Activated T-cell treated with anti-CD3 and anti-CD28 coated beads for 48 hours (primary cell): ENCODE results near the gene PIAS1.
A peak's percentile ranks its signal among the peaks of the same experiment; 100 is the strongest.
"Not testable (repeated sequence)": the region's sequence is repeated elsewhere in the genome, so short reads cannot be mapped to it uniquely, and the experiment has no call there.

Experiments
- DNase-seq: peaks from one replicate; pipeline ENCODE4 v3.0.0-alpha.2; 2020; ENCODE audit warnings: low read depth

Gene PIAS1

DNA sequence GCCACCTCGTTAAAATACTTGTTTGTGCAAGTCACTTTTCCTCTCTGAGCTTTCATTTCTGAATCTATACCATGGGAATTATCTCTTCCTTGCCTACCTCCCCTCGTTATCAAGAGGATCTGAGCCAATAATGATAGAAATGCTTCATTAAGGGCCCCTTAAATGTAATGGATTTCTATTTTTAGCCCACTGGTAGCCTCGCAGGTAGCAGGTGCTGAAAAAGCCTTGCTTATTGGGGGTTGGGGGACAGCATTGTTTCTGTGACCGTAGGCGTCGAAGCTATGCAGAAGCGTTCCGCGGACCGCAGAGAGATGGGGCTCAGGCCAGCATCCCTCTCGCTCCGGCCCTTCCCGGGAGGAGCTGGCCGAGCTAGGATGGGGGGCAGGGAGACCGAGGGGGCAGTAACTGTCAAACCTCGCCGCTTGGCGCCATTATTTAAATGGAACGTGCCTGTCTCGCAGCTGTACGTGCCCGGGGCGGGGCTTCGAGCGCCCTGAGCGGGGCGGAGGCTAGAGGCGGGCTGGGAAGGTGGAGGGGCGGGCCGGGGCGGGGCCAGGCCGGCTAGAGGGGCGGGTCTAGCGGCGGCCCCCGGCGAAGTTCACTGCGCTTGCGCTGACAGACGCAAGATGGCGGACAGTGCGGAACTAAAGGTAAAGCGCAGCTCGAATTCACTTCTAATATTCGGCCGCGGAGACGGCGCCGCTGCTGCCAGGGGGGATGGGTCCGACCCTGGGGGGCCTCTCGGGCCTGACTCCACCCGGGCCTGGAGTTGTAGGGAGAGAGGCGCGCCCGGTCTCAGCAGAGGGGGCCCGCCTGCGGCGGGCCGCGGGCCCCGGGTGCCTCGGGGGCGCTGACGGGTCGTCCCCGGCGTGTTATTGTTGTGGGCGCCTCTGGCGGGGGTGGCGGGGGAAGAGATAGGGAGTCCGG is at the start of gene PIAS1:
PIAS1 (plus strand) TSS at position 615 of the 927 bp plus-strand sequence; CDS start at position 627, 12 bp downstream.
- peak; percentile 94 for DNase-seq

DNA sequence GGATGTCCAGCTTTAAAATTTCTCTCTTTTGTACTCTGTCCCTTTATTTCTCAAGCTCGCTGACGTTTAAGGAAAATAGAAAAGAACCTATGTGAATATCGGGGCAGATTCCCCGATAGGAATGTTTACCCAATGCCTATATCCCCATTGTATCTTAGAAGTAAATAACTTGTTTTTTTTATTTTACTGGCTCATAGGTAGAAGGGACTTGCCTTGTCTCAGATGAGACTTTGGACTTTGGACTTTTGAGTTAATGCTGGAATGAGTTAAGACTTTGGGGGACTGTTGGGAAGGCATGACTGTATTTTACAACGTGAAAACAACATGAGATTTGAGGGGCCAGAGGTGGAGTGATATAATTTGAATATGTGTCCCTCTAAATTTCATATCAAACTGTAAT is 46.5 kb upstream of the PIAS1 start:
- DNase-seq: not testable (repeated sequence)

DNA sequence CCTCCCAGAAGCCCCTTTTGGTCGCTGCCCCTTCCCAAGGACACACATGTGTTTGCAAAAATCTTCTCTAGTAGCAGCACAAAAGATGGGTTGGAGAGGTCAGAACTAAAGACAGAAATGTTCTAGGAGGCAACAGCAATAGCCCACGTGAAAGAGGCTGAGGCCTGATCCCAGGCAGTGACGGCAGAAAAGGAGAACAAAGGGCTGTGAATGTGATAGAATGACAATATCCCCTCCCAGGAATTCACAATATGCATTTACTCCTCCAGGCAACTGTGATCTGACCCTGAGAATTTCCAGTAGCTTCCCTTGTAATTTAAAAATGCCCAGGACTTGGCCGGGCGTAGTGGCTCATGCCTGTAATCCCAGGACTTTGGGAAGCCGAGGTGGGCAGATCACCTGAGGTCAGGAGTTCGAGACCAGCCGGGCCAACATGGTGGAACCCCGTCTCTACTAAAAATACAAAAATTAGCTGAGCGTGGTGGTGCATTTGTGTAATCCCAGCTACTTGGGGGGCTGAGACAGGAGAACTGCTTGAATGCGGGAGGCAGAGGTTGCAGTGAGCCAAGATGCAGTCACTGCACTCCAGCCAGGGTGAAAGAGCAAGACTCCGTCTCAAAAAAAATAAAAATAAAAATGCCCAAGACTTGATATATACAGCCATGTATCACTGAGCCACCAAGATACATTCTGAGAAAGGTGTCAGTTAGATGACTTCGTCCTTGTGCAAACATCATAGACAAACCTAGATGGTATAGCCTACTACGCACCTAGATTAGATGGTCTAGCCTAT is 43.6 kb upstream of the PIAS1 start:
- no peak for DNase-seq

DNA sequence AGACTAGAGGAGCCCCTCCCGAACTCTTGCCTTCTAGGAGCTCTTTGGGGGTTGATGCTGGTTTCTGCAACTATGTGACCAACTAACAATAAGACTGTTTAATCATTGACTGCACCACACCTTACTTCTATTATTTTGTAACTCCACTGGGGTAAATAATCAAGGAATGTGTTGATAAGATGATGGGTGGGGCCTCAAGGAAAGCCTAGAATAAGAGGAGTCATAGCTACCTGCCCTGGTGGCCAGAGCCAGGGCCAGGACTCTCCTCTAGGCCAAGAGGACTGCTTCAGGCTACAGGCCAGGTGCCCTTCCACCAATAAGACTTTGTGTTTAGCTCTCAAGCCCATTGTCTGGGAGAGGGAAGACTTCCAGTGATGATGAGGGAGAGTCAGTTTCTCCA is 41.2 kb upstream of the PIAS1 start:
- DNase-seq: no peak

DNA sequence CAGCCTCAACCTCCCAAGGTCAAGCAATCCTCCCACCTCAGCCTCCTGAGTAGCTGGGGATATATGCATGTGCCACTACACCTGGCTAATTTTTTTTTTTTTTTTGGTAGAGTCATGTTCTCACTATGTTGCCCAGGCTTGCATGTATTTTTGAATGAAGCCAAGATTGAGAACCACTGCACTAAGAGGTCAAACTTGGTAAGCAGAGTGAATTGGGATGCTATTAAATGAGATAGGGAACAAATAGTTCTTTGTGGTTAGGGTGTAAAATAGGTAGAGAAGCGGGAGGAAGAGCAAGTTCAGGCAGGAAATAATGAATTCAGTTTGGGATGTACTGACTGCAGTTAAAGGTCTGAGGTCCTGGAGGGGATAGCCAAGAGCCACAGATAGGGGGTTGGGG is 39.9 kb upstream of the PIAS1 start:
- DNase-seq: no peak

DNA sequence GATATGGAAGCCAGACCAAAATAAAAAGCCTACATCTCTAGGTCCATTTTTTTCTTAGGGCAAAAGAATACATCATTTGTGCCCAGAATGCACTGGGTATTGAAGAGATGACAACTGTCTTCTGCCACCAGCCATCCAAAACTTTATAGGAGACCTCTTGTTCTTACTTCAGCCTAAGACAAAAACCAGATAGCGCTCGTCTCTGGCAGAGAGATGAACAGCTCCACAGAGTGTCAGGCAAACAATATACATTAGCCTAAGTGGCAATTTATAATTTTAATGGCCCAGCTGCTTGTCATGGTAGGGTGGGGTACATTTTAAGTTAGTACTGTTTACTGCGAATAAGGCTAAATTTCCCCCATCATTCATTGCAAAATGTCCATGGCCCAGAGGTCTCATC is 38.9 kb upstream of the PIAS1 start:
- no peak for DNase-seq

DNA sequence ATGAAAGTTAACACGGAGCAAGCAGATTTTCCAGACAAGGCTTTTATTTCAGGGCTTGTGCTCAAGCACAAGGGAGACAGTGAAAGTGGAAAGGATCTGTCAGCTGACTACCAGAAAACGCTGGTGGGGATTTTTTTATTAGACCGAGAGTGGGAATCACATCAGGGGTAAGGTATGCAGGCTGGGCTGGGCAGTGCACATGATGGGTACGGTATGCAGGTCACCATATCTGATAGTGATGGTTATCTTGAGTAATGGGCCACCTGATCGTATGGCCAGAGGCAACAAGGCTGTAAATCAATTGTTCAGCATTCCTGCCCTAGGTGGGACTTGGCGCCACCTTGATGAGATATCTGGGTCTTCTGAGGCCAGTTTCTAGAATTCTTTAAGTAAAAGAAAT is 36.9 kb upstream of the PIAS1 start:
- DNase-seq: no peak

DNA sequence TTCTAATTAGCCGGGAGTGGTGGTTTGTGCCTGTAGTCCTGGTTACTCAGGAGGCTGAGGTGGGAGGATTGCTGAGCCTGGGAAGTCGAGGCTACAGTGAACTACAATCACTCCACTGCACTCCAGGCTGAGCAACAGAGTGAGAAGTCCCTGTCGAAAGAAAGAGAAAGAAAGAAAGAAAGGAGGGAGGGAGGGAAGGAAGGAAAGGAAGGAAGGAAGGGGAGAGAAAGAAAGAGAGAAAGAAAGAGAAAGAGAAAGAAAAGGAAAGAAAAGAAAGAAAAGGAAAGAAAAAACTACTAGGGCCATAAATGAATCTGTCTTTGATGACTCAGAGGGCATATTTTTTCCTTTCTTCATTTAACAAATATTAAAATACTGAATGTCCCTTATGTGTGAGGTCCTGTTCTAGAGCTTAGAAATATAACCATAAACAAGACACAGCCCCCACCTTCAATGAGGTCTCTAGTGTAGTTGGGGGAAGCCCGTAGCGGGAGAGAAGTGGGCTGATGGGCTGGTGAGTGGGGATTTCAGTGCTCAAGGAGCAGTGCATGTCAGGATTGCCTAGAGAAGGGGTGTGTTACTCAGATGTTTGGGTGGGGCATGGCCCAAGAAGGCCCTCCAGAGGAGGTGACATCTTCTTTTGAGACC is 35.2 kb upstream of the PIAS1 start:
- no peak for DNase-seq

DNA sequence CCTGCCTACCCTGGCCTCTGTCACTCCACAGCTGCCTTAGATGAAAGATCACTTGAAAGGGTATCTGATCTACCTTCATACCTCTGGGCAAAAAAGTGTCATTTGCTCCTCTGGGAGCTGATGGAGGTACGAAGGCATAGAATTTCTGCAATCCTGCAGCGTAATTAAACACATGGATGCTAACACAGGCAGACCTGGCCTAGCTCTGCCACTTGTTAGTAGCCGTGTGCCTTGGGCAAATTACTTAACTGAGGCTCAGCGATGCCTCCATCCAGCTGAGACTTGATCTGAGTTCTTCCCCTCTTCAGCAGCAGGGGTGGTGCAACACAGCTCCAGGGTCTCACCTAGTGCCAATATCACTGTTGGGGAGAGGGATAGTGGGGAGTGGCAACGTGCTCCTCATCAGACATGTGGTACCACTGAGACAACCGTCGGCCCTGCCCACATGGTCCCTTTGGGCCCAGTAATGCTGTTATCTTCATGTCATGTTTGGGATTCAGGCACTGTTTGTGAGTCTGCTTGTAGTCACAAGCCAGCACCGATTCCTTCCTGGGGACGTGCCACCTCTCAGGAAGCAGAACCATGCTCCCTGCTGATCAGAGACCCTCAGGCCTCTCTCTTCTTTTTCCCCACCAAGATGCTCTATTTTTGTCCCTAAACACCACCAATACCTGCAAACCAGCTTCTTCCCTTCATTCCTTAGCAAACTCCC is 34.1 kb upstream of the PIAS1 start:
- no peak for DNase-seq

DNA sequence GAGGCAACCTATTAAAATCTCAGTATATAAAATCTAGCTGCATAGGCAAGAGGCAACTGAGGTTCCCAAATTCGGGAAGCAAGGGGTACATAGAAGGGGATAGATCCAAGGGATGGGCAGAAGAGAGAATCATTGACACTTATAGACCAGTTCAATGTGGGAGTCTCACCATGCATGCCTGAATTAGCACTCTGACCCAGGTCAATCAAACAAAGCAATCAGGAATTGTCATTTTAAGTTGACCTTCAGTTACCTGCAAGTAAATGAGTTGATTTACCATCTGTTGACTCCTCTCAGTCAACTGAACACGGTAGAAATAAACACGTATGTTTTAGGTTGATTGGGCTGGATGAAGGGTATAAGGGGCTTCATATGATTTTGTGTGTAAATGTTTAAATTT is 33.4 kb upstream of the PIAS1 start:
- no peak for DNase-seq

DNA sequence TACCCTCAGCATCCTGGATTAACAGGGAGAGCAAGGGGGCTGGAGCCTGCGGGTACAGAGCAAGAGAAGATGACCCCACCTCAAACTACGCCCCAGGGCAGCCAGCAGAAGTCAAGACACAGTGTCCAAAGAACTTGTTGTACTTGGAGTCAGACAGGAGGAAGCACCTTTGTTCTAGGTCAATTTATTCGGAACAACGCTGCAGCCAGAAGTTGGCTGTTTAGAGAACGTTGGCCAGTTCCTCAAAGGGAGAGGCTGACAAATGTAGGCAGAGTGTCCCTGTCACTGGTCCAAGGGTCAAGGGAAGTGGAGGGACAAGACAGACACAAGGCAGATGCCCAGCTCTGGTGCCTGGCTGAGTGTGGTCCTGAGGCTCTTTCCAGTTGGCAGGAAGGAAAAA is 32.1 kb upstream of the PIAS1 start:
- no peak for DNase-seq

DNA sequence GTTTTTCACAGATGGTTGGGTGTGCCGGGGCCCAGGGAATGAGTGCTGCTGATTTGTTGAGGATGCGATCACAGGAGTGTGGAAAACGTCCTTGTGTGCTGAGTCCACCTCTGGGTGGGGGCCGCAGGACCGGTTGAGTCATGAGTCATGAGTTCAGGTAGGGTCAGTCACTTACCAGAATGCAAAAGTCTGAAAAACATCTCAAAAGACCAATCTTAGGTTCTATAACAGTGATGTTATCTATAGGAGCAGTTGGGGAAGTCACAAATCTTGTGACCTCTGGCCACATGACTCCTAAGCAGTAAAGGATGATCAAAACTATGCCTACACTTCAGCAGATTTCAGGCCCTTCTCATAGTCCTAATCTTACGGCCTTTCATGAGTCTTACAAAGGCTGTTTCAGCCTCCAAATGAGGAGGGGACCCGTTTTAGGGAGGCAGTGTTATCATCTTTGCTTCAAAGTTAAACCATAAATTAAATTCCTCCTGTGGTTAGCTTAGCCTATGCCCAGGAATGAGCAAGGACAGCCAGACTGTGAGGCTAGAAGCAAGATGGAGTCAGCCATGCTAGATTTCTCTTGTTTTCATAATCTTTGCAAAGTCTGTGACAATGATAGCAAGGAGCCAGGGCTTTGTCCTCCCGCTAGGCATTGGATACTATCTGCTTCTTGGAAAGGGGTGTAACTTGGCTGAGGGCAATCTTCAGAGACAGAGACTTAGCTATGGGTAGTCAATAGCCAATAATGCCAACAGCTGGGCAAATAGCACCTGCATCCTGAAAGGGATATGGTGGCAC is 30.6 kb upstream of the PIAS1 start:
- DNase-seq: no peak

DNA sequence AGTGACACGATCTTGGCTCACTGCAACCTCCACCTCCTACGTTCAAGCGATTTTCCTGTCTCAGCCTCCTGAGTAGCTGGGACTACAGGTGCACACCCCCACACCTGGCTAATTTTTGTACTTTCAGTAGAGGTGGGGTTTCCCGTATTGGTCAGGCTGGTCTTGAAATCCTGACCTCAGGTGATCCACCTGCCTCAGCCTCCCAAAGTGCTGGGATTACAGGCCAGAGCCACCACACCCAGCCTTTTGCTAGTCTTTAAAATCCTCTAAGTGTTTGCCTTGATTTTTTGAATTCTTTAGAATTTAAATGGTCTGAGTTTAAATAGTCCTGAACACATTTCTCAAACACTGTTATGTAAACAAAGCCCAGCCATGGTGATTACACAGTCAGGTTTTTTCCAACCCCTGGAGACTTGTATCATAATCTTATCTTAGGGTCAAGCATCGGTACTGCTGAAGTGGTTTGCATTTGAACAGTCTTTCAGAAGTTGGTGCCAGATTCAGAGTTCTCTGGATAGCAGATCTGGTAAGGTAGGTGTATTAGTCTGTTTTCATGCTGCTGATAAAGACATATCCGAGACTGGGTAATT is 28.2 kb upstream of the PIAS1 start:
- DNase-seq: no peak

DNA sequence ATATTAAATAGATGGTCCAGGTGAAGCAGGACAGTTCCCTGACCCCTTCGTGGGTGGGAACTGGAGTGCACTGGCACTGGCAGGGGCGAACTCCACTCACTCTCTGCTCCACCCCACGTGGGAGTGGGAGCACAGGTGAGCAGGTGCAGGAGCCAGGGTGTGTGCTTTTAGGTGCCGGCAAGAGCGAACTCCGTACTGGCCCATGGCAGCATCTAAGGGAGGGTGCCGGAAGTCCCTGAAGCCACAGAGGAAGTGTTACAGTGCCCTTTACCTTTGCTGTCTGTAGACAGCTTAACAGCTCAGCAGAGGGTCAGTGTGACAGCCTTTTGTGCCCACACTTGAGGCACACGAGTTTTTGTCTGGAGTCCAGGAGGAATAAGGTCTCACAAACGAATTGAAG is 26.7 kb upstream of the PIAS1 start:
- DNase-seq: no peak

DNA sequence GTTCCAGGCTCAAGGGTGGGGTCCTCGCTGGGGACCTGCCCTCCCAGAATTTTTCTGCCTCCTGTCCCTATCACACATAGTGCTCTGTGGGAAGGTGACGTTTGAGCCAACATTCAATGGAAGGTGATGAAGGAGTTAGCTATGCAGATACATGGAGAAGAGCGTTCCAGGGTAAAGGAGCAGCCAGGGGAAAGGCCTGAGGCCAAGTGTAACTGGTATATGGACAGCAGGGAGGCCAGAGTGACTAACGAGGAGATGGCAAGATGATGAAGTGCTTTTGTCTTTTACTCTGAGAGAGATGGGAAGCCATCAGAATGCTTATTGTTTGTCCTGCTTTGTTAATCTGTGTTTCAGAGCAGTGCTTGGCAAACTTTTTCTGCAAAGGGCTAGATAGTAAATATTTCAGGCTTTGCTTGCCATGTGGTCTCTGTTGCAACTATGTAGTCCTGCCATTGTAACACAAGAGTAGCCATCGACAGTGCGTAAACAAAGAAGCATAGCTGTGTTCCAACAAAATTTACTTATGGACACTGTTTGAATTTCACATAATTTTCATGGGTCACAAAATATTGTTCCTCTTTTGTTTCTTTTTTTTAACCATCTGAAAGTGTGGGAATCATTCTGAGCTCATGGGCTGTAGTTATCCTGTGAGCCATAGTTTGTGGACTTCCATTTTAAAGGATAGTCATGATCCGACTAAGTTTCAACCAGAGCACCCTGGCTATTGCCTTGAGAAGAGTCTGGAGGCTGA is 25.8 kb upstream of the PIAS1 start:
- no peak for DNase-seq

DNA sequence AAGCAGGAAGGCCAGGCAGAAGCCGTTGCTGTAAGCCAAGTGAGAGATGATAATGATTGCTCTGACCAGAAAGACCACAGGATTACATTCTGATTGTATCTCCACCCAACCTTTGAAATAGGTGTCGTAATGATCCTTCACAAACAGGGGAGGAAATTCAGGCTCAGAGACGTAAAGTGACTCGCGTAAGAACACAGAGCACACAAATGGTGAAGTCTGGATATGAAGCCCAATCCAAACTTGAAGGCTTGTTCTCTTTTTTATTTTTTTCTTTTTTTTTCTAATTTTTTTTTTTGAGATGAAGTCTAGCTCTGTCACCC is 25.3 kb upstream of the PIAS1 start:
- no peak for DNase-seq

DNA sequence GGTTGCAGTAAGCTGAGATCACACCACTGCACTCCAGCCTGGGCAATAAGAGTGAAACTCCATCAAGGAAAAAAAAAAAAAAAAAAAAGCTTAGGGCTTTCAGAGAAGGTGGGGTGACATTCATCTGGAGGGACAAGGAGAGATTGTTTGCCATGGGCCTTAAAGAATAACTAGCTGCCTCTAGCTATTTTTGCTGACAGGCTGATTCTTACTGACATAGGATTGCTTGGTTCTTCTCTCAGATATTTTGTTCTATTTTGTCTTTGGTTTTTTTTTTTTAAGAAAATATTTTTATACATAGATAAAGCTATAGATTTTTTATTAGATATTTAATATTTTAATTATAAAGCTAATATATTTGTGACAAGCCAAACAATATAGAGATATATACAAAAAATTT is 24.2 kb upstream of the PIAS1 start:
- DNase-seq: no peak

DNA sequence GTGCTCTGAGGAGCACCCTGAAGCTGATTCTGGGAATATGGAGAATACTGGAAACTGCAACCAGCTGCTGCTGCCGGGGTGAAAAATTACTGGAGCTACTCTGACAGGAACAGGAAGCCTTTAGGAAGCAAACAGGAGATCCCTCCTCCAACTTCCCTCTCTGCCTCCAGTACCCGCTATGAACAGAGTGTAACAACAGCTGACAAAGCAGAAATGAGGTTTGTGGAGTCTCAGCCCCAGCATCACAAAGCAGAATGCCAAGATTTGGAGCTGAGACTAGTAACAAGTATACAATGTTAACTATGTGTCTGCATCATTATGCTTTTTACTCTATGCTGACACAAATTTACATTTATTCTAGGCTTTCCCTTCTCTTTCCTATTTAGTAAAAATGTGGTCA is 22.7 kb upstream of the PIAS1 start:
- DNase-seq: no peak

DNA sequence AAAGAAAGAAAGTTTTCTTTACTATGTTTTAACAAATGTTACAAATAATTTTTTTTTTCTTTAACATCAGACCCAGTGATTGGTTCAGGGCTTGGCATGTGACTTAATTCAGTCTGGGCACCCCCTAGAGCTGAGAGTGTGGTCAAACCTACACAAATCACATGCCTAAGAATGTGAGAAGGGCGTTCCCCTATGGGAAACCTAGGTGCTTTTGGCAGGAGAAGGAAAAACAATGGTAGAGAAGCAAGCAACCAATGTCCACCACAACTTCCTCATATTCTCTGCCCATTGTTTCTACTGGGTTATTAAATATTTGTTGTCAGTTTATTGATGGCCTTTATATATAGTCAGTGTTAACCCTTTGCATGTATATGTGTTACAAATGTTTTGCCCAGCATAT is 21.4 kb upstream of the PIAS1 start:
- no peak for DNase-seq

DNA sequence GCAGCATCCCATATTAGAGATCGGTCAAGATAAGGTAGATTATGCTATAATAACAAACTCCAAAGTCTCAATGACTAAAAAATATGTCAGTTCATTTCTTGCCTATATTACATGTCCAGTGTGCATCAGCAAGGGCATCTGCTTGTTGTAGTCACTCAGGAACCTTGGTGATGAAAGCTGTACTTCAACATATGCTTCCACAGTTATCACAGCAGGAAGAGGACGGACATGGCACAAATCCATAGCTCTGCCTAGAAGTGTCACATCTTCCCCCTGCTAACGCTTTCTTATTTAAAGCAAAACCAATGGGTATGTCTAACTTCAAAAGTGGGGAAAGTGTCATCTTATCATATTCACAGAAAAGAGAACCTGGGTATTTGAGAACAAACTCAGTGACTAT is 20.0 kb upstream of the PIAS1 start:
- no peak for DNase-seq
